ENCODE results near the gene C2CD2. TPM values are rescaled to one million over a fixed set of nuclear protein-coding genes. Genes with fewer than 3 reads are reported as not detected.

C2CD2 gene
- total RNA-seq, 1 donor from 2014 or later, result 45.0 TPM

GRCh38 chr21:41877901-41878830 lies 75.7 kb downstream of the C2CD2 start:
- H3K9me3 ChIP-seq, result no peaks in the 10 kb centered on the region
- no peak for TF ChIP-seq CTCF (IDR thresholded peaks at IDR 0.05)
- H3K4me3 ChIP-seq, result peak overlapping the region; percentile 87 to 97
- H3K4me1 ChIP-seq, result peaks cover 0 to 2% of the 10 kb centered on the region in 2 donors
- peak overlapping the region; percentile 73 to 81 for H3K27ac ChIP-seq
- H3K36me3 ChIP-seq, result peaks cover 0 to 2% of the 10 kb centered on the region in 2 donors
- intact Hi-C loops (cut with DNase I), result loop anchor here (2.0 to 5.0 kb wide), 7 partner anchors 44 to 266 kb away; partner anchors contain the start of gene ZBTB21
- no peak for DNase-seq (ENCODE audit: low spot score in 2 of 2)
- no peaks in the 10 kb centered on the region for H3K27me3 ChIP-seq

- H3K4me3 ChIP-seq, result peak overlapping the region; percentile 87 to 97
- peaks cover 0 to 2% of the 10 kb centered on the region in 2 donors for H3K36me3 ChIP-seq
- peaks cover 0 to 2% of the 10 kb centered on the region in 2 donors for H3K4me1 ChIP-seq
- DNase-seq (ENCODE audit: low spot score in 2 of 2), result no peak
- no peaks in the 10 kb centered on the region for H3K27me3 ChIP-seq
- TF ChIP-seq CTCF (IDR thresholded peaks at IDR 0.05), result no peak
- peak overlapping the region in 1 of 2 donors; percentile 81 for H3K27ac ChIP-seq
- intact Hi-C loops (cut with DNase I), result loop anchor here (5.0 kb wide), 3 partner anchors 45 to 265 kb away; no protein-coding TSS in a partner anchor
- no peaks in the 10 kb centered on the region for H3K9me3 ChIP-seq
Observed at GRCh38 chr21:41876928-41877652, 76.7 kb downstream of the C2CD2 start.

GRCh38 chr21:41876396-41876795 lies 77.4 kb downstream of the C2CD2 start:
- Histone ChIP-seq H3K27ac (no peak overlapping the region), H3K27me3 (no peaks in the 10 kb centered on the region), H3K36me3 (peaks cover 0 to 2% of the 10 kb centered on the region in 2 donors), H3K4me3 (no peak overlapping the region), H3K9me3 (no peaks in the 10 kb centered on the region), H3K4me1 (peaks cover 0 to 2% of the 10 kb centered on the region in 2 donors)
- no peak for TF ChIP-seq CTCF (IDR thresholded peaks at IDR 0.05)
- no peak for DNase-seq (ENCODE audit: low spot score in 2 of 2)
- intact Hi-C loops (cut with DNase I), result loop anchor here (5.0 kb wide), 3 partner anchors 46 to 264 kb away; no protein-coding TSS in a partner anchor

GRCh38 chr21:41875086-41875485 lies 78.7 kb downstream of the C2CD2 start:
- no peak for DNase-seq (ENCODE audit: low spot score in 2 of 2)
- intact Hi-C loops (cut with DNase I), result loop anchor here (5.0 kb wide), 3 partner anchors 47 to 263 kb away; no protein-coding TSS in a partner anchor
- no peak for TF ChIP-seq CTCF (IDR thresholded peaks at IDR 0.05)

GRCh38 chr21:41874611-41875010 lies 79.2 kb downstream of the C2CD2 start:
- Histone ChIP-seq H3K4me1 (peaks cover 0 to 2% of the 10 kb centered on the region in 2 donors), H3K27ac (no peak overlapping the region), H3K36me3 (peaks cover 0 to 2% of the 10 kb centered on the region in 2 donors), H3K9me3 (no peaks in the 10 kb centered on the region), H3K4me3 (no peak overlapping the region), H3K27me3 (no peaks in the 10 kb centered on the region)
- no peak for TF ChIP-seq CTCF (IDR thresholded peaks at IDR 0.05)
- intact Hi-C loops (cut with DNase I), result loop anchor here (5.0 kb wide), 3 partner anchors 48 to 262 kb away; no protein-coding TSS in a partner anchor
- no peak for DNase-seq (ENCODE audit: low spot score in 2 of 2)

More at GRCh38 chr21:41875086-41875485, 78.7 kb downstream of the C2CD2 start:
- Histone ChIP-seq H3K4me3 (no peak overlapping the region), H3K36me3 (peaks cover 0 to 2% of the 10 kb centered on the region in 2 donors), H3K27me3 (no peaks in the 10 kb centered on the region), H3K27ac (no peak overlapping the region), H3K4me1 (peaks cover 0 to 2% of the 10 kb centered on the region in 2 donors), H3K9me3 (no peaks in the 10 kb centered on the region)

Measured in ascending aorta (tissue), 2 donors.